Esophagus squamous epithelium (tissue), 5 donors: ENCODE data around the gene PLEKHG4B. TPM values are rescaled to one million over a fixed set of nuclear protein-coding genes. Genes with fewer than 3 reads are reported as not detected.
"Not testable (repeated sequence)": the region's sequence is repeated elsewhere in the genome, so short reads cannot be mapped to it uniquely, and the experiment has no call there.

ENCODE experiments used
- DNase-seq: peaks from one replicate; lab custom pipeline; 2025; lab: John Stamatoyannopoulos, UW
- H3K27ac ChIP-seq, 4 donors: fragments of 200-600 bp; sonication (generic); one replicate each; pipeline ENCODE4 v1.5.1; 2016 to 2019; ENCODE audit warnings: mild to moderate bottlenecking in 1 of 4
- H3K27me3 ChIP-seq, 4 donors: fragments of 200-600 bp; sonication (generic); 1 replicate in 3 of 4; 2 replicates in 1 of 4; pipeline versions ENCODE4 v1.5.1 to v1.6.0; 2017 to 2021; ENCODE audit warnings: antibody characterized with exemption in 1 of 4
- H3K36me3 ChIP-seq, 3 donors: fragments of 200-600 bp; sonication (generic); one replicate each; pipeline ENCODE4 v1.5.1; 2016 to 2019
- H3K4me1 ChIP-seq, 3 donors: fragments of 200-600 bp; sonication (generic); one replicate each; pipeline ENCODE4 v1.5.1; 2017 to 2019
- H3K4me3 ChIP-seq, 4 donors: fragments of 200-600 bp; sonication (generic); 1 replicate in 3 of 4; 2 replicates in 1 of 4; pipeline ENCODE4 v1.5.1; 2016 to 2019; ENCODE audit warnings: mild to moderate bottlenecking in 2 of 4, moderate library complexity in 1 of 4
- H3K9me3 ChIP-seq, 3 donors: fragments of 200-600 bp; sonication (generic); one replicate each; pipeline ENCODE4 v1.5.1; 2016 to 2019
- POLR2A ChIP-seq, 4 donors: fragments of 450-650 bp; IDR thresholded peaks; one replicate each; pipeline ENCODE4 v1.6.1; 2017; ENCODE audit warnings: antibody characterized with exemption in 4 of 4, mild to moderate bottlenecking in 4 of 4, moderate library complexity in 3 of 4
- WGBS, 2 donors: methylation state at CpG; one replicate each; pipeline ENCODE4 v1.1.5; 2018; 5-methylcytosine and 5-hydroxymethylcytosine counted together
- intact Hi-C: fragments of 100-400 bp; cut with DNase I; formaldehyde crosslinking; loops from one replicate; pipeline ENCODE4 v1.15.0; 2022
- small RNA-seq, 4 donors: library from RNA; depleted of rRNA; stranded (forward); fragments of <200 nt; gene quantifications; one replicate each; pipeline ENCODE3, GENCODE V24; 2016
- total RNA-seq, 4 donors: library from RNA; depleted of rRNA; stranded (reverse); fragments of >200 nt; gene quantifications; one replicate each; pipeline ENCODE4 v1.1.0, GENCODE V29; 2016
- TF ChIP-seq, protein P1 (sequence below), 6 experiments: fragments of 450-650 bp in 4 of 6; fragments of 200-600 bp in 2 of 6; sonication (generic) in 2 of 6; IDR thresholded peaks; one replicate each; pipeline ENCODE4 v1.5.1; 2016 to 2019; ENCODE audit warnings: antibody characterized with exemption in 6 of 6, mild to moderate bottlenecking in 4 of 6, moderate library complexity in 4 of 6
- donor health status: DM: yes; HTN: yes; CAD: no.

Gene PLEKHG4B
- total RNA-seq, 4 donors from 2014 or later = 0.12 to 1.2 (median 0.21) TPM

GRCh38 chr5:234450-234849, 142.5 kb downstream of the PLEKHG4B start:
- intact Hi-C loops = no loop called here
- 82 to 83% methylated on average over 8 of the region's 8 CpGs for whole genome bisulfite sequencing, 2 donors
- peaks cover 9 to 100% (median 9%) of the 10 kb centered on the region in 3 donors for H3K36me3 ChIP-seq

DNA sequence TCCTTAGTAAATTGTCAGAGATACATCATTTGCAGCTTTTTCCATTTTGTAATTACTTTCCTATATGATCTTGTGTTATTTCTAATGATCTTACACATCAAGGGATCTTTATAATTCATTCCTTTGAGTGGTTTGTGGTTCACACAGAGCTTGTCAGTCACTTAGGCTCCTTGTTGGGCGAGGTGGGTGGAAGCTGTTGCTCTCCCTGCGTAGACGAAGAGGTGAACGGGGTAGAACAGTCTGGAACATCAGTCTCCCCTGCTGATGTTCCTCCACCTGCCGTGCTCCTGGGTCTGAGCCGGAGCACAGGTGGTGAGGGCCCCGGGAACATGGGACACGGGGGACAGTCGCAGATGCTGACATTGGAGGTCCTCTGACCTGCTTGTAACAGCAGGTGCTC, 143.6 kb downstream of the PLEKHG4B start:
- intact Hi-C loops, DNase-seq, H3K27me3 ChIP-seq, H3K4me1 ChIP-seq, H3K27ac ChIP-seq, H3K9me3 ChIP-seq, H3K4me3 ChIP-seq: not testable (repeated sequence)
- WGBS, 2 donors = 87 to 91% methylated on average over 4 to 5 of the region's 9 CpGs
- peaks cover 6 to 100% (median 8%) of the 10 kb centered on the region in 3 donors for H3K36me3 ChIP-seq

More at GRCh38 chr5:234450-234849, 142.5 kb downstream of the PLEKHG4B start:
- Histone ChIP-seq H3K4me1 (no peaks in the 10 kb centered on the region), H3K27ac (no peak overlapping the region), H3K9me3 (no peaks in the 10 kb centered on the region), H3K27me3 (no peaks in the 10 kb centered on the region), H3K4me3 (no peak overlapping the region)
- TF ChIP-seq, protein P1, sequence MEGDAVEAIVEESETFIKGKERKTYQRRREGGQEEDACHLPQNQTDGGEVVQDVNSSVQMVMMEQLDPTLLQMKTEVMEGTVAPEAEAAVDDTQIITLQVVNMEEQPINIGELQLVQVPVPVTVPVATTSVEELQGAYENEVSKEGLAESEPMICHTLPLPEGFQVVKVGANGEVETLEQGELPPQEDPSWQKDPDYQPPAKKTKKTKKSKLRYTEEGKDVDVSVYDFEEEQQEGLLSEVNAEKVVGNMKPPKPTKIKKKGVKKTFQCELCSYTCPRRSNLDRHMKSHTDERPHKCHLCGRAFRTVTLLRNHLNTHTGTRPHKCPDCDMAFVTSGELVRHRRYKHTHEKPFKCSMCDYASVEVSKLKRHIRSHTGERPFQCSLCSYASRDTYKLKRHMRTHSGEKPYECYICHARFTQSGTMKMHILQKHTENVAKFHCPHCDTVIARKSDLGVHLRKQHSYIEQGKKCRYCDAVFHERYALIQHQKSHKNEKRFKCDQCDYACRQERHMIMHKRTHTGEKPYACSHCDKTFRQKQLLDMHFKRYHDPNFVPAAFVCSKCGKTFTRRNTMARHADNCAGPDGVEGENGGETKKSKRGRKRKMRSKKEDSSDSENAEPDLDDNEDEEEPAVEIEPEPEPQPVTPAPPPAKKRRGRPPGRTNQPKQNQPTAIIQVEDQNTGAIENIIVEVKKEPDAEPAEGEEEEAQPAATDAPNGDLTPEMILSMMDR (IDR thresholded peaks at IDR 0.05) = no peak
- TF ChIP-seq POLR2A (IDR thresholded peaks at IDR 0.05) = no peak
- no peak for DNase-seq

- H3K4me3 ChIP-seq, DNase-seq, H3K27ac ChIP-seq, H3K9me3 ChIP-seq, H3K4me1 ChIP-seq, H3K27me3 ChIP-seq, intact Hi-C loops: not testable (repeated sequence)
- H3K36me3 ChIP-seq = peaks cover 12 to 100% (median 13%) of the 10 kb centered on the region in 3 donors
- WGBS, 2 donors = 98 to 100% methylated on average over 8 of the region's 8 CpGs
These were observed 146.0 kb downstream of the PLEKHG4B start for GRCh38 chr5:237931-238330.

Small RNA genes within 50 kb of the gene (small RNA-seq; reads per million reads assigned to genes)
- gene RF00019 = 0 reads per million in 4 donors

Other genes starting within 250 kb of the PLEKHG4B start
- gene LRRC14B, start 99.3 kb downstream of the PLEKHG4B start, total RNA-seq = not detected
- 1 to 10 TPM in 3 of 4 donors, under 1 TPM in 1; 0.97 to 4.2 (median 1.9) TPM for gene CCDC127, start 126.0 kb downstream of the PLEKHG4B start, total RNA-seq
- gene SDHA, start 126.2 kb downstream of the PLEKHG4B start, total RNA-seq = 10 to 100 TPM; 45.7 to 71.5 (median 54.9) TPM
- gene PDCD6, start 179.5 kb downstream of the PLEKHG4B start, total RNA-seq = 100 to 1,000 TPM in 3 of 4 donors, 10 to 100 TPM in 1; 97.8 to 129 (median 114) TPM
- gene AHRR, start 229.5 kb downstream of the PLEKHG4B start, total RNA-seq = 1 to 10 TPM in 3 of 4 donors, under 1 TPM in 1; 0.66 to 1.5 (median 1.1) TPM